Posterior cingulate gyrus (tissue), 11 donors: ENCODE results near the gene OR4C6.

Experiments used
- DNase-seq, 10 donors: peaks; one replicate each; pipeline versions ENCODE4 v3.0.0 to v3.0.0-alpha.2; 2020 to 2021; ENCODE audit warnings: mixed read lengths in 3 of 10
- intact Hi-C: fragments of 100-400 bp; cut with DNase I; formaldehyde crosslinking; loops from one replicate; pipeline ENCODE4 v1.15.1; 2023

OR4C6 gene

DNA sequence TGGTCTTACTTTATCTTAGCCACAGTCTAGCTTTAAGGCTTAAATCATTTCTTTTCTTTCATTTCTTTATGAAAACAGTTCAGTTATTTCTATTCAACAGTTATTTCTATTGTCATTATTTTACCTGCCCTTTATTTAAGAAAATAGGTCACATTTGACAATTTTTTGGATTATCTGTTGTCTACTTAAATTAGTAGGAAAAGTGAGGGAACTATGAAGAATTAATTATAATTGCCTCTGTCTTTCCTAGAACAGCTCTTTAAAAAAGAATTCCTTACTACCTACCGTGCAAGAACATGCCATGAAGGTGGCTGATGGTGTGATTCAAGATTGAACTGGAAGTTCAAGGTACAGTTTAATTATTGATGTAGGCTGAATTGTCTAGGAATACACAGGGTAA lies at the start of gene OR4C6:
Gene OR4C6 (plus strand): TSS at position 301 of the 400 bp plus-strand sequence. CDS start 2,966 bp downstream, outside the sequence.
- DNase-seq: no peak
- intact Hi-C loops: no loop called here

DNA sequence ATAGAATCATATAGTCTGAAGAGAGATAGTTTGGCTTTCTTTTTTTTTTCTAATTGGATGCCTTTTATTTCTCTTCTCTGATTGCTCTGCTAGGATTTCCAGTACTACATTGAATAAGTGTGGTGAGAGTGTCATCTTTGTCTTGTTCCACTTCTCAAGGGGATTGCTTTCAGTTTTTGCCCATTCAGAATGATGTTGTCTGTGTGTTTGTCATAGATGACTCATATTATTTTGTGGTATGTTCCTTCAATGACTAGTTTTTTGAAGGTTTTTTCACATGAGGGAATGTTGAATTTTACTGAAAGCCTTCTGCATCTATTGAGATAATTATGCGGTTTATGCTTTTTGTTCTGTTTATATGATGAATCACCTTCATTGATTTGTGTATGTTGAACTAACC lies 37.5 kb upstream of the OR4C6 start:
- intact Hi-C loops: no loop called here

DNA sequence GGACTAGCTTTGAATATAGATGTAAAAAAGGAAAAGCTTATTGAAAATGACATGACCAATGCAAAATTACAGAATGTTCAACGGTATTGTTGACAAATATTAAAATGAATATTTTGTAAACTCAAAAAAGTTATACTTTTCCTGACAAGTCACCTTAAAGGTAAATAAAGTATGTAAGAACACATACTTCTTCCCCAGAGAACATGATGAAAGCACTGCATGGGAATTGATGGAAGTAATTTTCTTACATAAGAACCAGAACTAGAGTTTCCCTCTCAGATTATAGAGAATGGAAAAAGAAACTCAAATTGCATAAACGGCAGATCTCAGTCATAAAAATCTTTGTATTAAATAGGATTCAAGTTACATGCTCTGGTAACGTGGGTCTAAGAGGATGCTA lies 27.2 kb upstream of the OR4C6 start, which contains the start of gene OR4P4:
Gene OR4P4 (plus strand): TSS at position 301 of the 400 bp plus-strand sequence.
- DNase-seq: no peak
- intact Hi-C loops: no loop called here

More for the DNA sequence above, 37.5 kb upstream of the OR4C6 start:
- no peak for DNase-seq

- no peak for DNase-seq
- intact Hi-C loops: no loop called here
Measured at GRCh38 chr11:55648027-55648426, 14.0 kb upstream of the OR4C6 start, which contains the start of gene OR4S2. Gene OR4S2 (plus strand): TSS chr11:55648327. CDS start chr11:55650904, 2,577 bp downstream.

DNA sequence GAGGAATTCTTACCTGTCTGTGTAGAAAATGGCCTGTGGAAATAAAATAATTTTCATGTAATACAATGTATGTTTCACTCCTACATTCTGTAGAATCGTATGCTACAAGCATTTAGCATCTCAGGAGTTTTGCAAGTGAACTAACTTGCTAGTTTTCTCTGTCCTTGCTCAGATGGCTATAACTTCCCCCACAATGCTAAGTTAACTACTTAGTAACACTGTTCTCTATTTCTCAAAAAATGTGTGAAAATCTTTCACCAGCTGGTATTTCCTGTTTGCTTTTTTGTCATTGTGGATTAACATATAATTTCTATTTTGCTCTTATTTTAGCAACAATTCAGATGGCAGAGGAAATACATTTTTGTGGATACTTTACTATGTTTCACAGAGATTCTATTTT lies 9.4 kb upstream of the OR4C6 start:
- DNase-seq: no peak
- intact Hi-C loops: no loop called here

- no peak for DNase-seq
- intact Hi-C loops: no loop called here
Measured at GRCh38 chr11:55655096-55655495, 6.9 kb upstream of the OR4C6 start.

- no peak for DNase-seq
- intact Hi-C loops: no loop called here
Measured at GRCh38 chr11:55658031-55658573, 3.9 kb upstream of the OR4C6 start.

DNA sequence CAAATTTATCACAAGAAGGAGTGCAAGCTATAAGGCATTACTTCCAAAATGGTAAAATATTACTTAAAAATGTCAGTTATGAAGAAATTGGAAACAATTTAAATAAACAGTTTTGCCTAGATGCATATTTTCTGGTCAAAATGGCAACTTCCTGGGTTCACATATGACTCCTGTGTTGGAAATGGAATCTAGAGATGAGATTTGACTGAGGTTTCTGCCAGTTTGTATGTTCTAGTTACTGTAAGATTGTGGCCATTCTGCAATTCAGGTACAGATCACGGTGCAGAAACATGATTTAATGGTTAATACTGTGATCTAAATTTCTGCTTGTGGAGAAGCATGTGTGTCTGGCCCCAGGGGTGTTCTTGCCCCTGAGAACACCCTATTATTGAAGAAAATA lies 3.4 kb upstream of the OR4C6 start:
- DNase-seq: no peak
- intact Hi-C loops: no loop called here

- intact Hi-C loops: no loop called here
- DNase-seq: no peak
Measured at GRCh38 chr11:55669376-55669775, 7.4 kb downstream of the OR4C6 start.

GRCh38 chr11:55673860-55674259 lies 11.9 kb downstream of the OR4C6 start:
- intact Hi-C loops: no loop called here
- no peak for DNase-seq

GRCh38 chr11:55697817-55698216 lies 35.8 kb downstream of the OR4C6 start:
- intact Hi-C loops: loop anchor here (10.0 kb wide), 1 partner anchor 103 kb away; no protein-coding TSS in a partner anchor
- DNase-seq: no peak

DNA sequence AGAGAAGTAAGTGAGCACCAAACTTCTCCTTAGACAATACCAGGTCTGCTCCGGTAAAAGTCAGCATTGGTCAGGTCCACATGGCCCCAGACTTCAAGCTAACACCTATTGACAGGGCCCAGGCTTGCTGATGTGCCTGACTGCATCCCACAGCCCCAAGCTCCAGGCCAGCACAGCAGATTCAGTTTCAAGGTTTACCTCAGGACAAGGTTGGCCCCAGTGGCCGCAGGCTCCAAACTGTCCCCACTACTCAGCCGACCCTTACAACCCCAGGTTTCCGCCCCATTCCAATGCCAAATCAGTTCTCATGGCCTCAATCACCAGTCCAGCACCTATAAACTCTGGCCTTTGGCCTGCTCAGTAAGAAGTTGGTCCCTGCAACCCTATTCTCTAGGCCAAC lies 39.4 kb downstream of the OR4C6 start:
- DNase-seq: peak in 2 of 10 donors; percentile 52 to 54
- intact Hi-C loops: no loop called here

DNA sequence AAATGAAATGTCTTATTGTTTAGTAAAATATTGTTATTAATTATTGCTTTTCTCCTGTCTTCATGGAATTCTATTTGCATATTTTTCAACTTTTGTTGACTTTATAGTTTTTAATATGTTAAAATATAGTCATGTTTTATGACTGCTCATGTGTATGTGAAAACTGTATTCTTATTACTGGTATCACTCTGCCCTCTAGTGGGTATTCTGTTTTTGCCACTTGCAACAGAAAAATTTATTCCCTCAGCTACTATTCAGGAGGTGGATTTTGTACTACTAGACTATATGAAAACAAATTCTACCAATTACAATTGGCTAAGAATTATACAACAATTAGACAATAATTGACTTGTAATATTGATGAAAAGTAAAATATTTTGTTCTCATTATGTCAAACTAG lies 45.0 kb downstream of the OR4C6 start:
- DNase-seq: no peak
- intact Hi-C loops: no loop called here

GRCh38 chr11:55714982-55715888 lies 53.2 kb downstream of the OR4C6 start:
- no peak for DNase-seq
- intact Hi-C loops: no loop called here
